Stimulated activated CD4-positive, alpha-beta T cell treated with anti-CD3 and anti-CD28 coated beads, Interleukin-1b, Interleukin-23, amount 100 ng/mL, for 1 hour (primary cell): ENCODE data around the gene DHRS7B.

Source experiments
- DNase-seq, 2 donors: peaks; one replicate each; pipeline ENCODE4 v3.0.0-alpha.2; 2020; ENCODE audit warnings: low read depth in 2 of 2

Gene DHRS7B

DNA sequence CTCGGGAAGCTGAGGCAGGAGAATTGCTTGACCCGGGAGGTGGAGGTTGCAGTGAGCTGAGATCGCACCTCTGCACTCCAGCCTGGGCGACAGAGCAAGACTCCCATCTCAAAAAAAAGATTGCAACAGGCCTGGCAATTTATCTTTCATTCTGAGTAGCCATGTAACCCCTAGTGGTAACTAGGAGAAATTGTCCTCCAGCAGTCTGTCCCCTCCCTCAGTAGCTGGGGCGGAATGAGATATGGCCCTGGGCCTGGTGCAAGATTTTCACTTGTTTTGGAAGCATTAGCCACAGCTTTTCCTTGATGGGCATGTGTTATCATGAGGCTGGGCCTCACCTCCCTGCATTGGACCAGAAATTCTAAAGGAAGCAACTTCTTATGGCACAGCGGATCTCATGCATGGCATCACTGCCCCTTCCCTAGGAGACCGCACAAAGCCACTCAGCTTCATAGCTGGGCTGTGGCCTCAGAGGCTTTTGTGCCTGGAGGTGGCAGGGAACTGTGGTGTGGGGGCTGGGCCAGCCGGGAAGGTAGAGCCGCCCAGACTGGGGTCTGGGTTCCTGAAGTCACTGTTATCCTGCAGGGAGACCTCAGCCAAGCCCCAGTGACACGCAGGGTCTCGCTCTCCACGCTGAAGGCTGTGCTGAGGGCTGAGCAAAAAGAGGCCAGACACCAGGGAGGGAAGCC is 113.1 kb downstream of the DHRS7B start:
- DNase-seq = no peak

DNA sequence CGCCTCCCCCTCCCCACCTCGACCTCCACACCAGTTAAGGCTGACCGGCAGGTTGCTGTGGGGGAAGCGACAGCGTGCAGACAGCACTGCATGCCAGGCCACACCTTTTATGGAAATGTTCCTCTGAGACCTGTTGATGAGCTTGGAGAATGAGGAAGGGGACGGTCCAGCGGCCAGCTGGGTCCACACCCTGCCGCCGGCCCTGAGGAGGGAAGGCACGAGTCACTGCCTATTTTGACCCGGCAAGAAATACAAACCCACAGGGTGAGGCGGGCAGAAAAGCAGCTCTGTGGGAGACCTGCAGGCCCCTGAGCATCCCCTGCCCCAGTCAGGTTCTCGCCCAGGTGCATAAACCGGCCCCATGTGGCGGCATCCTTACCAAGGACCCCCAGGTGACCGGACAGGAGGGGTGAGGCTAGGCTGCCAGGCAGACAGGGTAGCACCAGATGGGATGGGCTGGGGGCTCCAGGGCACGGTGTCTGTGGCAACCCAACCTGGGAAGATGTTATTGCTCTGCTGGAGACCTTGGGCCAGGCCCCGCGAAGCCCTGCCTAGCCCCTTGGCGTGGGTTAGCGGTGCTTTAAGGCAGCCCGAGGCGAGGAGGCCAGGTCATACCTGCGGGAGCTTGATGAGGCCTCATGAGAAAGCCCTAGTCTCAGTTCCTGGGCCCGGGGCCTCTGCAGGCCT is 113.7 kb downstream of the DHRS7B start:
- DNase-seq = no peak
